HG03039 (cell line): ENCODE measurements around the gene NKD2.
"Not testable (repeated sequence)": the region's sequence is repeated elsewhere in the genome, so short reads cannot be mapped to it uniquely, and the experiment has no call there.

Source experiments
- ATAC-seq: cut with Tn5 transposase; IDR thresholded peaks from one replicate; pipeline ENCODE4 v1.9.1; 2021; ENCODE audit warnings: mild to moderate bottlenecking, moderate library complexity; ENCODE audit not compliant: unreplicated experiment

NKD2 gene, protein sequence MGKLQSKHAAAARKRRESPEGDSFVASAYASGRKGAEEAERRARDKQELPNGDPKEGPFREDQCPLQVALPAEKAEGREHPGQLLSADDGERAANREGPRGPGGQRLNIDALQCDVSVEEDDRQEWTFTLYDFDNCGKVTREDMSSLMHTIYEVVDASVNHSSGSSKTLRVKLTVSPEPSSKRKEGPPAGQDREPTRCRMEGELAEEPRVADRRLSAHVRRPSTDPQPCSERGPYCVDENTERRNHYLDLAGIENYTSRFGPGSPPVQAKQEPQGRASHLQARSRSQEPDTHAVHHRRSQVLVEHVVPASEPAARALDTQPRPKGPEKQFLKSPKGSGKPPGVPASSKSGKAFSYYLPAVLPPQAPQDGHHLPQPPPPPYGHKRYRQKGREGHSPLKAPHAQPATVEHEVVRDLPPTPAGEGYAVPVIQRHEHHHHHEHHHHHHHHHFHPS

DNA sequence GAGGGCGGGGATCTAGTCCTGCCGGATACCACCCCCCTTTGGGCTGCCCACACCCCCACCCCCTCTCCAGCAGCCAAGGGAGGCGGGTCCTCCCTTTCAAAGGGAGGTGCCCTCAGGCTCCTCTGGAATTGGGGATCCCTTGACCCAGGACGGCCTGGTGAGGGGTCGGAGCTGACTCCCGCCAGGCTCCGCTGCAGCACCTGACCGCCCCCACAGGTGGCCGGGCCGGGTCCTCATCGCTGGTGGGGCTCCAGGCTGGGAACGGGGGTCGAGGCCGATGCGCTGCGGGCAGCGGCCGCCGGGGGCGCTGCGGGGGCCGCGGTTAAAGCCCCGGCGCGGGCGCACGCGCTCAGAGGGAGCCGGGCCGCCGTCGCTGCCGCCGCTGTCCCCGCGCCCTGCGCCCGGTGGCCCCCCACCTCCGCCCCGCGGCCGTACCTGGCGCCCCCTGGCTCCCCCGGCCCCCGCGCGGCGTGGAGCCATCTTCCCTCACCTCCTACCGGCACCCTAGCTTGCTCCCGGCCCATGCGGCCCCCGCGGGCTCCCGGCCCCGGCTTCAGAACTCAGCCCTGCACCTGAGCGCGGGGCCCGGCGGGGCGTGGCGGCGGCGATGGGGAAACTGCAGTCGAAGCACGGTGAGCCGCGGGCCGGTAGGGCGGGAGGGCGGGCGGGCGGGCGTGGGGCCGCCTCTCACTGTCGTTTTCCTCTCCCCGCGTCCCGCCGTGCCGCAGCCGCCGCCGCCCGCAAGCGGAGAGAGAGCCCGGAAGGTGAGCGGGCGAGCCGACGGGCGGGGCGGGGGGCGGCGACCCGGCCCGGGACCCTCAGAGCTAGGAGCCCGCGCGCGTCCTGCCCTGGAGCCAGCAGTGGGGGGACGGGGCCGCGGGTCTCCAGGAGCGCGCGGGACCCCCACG, at the start of gene NKD2:
Gene NKD2 (plus strand): TSS at position 352 of the 908 bp plus-strand sequence. CDS start 256 bp downstream, at position 608.
- ATAC-seq: no peak

DNA sequence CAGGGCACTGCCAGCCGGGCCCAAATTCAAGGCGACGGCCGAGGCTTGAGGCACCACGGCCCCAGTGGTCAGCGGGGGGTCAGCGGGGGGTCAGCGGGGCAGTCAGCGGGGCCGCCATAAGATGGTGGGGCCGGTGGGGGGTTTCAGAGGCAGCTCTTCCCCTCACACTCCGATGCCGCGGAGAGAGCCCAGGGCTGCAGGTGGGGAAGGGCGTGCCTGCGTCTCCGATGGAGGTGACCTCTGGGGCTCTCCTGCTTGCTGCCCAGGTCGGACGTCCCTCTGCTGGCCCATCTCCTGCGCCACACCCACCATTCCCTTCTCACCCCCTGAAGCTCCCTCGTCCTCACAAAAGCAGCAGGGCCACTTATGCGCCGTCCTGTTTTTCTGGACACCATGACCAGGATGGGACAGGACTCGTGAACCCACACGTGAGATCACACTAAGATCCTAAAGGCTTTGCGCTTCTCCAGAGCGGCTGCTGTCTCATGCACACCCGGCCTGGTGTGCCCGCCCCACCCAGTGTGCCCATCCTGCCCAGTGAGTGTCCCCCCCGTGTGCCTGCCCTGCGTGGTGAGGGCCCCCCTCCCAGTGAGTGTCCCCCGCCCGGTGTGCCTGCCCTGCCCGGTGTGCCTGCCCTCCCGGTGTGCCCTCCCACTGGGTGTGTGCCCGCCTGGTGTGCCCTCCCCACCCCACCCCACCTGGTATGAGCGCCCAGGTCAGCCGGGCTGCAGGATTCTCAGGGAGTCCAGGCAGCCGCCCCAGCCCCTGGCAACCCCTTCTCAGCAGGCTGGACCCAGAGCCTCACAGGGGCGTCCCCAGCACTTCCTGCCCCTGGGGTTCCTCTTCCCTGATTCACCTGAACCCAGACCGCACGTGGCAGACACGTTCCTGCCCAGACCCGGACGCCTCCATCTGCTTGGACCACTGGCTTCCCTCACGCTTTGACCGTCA, 48.7 kb upstream of the NKD2 start:
- ATAC-seq: no peak

DNA sequence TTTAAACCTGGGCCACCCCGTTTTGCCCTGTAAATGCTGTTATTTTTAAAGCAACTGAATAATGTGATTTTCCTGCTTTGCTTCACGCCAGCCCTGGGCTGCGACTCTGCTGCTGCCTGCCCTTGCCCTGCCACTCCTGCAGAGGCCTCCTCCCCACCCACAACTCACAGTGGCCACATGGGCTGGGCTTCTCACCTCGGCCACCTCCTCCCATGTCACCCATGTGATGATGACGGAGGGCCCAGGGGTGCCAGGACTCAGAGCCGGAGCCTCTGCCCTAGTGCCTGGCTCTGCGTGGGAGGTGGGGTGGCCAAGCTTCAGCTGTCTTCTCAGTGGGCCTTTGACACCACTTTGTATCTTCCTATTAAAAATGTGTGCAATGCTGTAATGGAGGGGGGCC, 48.1 kb upstream of the NKD2 start:
- no peak for ATAC-seq

DNA sequence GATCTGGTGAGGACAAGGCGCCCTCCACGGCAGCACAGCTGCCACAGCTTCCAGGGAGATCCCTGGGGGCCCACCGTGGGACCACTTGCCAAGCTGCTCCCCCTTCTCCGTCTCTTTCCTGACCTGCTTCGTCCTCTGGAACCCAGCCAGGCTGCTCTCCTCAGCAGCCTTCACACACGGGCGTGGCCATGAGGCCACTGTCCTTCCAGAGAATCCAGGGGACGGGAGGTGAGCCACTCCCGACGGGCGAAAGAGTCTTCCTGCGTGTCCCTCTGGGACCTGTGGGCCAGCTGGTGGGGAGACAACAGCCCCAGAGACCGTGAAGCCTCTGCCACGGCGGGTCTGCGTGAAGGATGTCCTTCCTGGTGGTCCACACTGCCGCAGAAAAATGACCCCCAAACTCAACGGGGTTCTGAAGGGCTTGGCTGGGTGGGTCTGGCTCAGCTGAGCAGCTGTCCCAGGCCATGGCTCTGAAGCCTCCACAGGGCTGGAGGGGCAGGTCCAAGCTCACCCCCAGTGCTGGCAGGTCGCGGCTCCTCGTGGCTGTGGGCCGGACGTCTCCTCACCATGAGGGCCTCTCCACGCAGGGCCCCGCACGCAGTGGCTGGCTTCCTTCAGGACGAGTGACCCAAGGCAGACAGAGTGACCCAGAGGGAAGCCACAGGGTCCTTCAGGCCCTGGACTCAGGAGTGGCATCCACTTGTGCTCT, 47.4 kb upstream of the NKD2 start:
- ATAC-seq: no peak

DNA sequence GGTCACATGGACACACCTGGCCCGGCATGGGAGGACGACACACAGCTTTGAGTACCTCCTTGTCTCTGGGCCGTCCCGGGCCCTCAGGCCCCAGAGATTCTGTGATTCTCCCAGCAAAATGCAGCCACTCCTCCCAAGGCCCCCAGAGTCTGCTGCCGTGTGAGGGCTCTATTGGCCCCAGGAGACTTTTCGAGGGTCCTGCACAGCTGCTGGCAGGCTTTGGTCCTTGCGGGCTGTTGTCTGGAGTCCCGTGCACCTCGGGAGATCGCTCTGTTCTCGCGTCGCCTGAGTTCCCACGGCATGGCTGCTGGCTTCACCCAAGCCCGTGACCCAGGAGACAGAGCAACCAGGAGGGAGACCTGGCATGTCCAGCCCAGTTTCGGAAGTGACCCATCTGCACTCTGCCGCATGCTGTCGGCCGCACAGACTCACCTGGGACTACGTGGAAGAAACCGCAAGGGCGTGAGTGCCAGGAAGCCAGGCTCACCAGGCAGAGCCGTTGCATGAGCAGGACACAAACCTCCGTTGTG, 46.8 kb upstream of the NKD2 start:
- no peak for ATAC-seq

DNA sequence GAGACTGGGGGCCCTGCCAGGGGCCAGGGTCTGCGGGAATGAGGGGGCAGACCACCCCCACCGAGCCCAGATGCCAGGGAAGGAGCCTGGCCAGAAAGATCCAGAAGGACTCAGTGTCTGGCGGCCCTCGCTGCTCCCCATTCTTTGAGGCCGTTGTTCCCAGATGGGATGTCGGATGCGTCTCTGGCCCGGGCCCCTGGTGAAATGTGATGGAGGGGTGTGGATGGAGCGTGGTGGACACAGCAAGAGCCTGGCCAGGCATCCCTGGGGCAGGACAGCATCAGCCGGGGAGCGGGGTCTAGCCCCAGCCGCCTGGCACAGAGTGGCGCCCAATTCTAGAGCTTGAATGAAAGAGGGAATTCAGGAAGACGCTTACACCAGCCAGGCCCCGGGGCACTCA, 46.2 kb upstream of the NKD2 start:
- ATAC-seq: no peak

DNA sequence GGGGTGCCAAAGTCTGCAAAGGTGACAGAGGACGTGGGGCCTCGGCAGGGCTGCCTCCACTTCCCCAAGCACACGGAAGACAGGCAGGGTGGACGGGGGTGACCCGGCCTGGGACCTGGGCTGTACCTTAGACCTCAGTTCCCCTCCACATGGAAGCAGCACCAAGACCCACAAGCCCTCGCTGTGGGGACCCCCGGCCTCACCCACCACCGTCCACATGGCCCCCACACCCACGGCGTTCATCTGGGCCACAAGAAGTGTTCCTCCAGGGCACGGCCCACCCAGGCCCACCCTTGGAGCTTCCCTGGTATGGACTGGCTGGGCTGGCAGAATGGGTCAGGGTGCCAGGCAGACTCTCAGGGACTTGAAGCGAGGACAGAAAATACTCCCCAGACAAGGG, 45.8 kb upstream of the NKD2 start:
- ATAC-seq: no peak

DNA sequence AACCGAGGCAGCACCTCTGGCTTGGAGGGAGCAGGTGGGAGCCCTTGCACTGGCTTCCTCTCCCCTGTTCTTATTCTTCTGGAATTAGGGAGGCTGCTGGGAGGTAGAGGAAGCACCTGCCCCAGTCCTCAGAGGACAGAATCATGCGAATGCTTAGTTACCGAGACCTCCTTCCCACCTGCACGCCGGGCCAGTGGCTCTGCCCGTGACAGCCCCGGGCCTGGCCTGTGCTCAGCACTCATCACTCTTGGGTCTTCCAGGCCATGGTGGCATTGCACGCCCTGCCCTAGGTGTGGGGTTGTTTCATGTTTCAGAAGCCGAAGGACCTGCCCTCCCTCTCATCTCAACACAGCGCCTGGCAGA, 45.3 kb upstream of the NKD2 start:
- peak; percentile 5 for ATAC-seq

DNA sequence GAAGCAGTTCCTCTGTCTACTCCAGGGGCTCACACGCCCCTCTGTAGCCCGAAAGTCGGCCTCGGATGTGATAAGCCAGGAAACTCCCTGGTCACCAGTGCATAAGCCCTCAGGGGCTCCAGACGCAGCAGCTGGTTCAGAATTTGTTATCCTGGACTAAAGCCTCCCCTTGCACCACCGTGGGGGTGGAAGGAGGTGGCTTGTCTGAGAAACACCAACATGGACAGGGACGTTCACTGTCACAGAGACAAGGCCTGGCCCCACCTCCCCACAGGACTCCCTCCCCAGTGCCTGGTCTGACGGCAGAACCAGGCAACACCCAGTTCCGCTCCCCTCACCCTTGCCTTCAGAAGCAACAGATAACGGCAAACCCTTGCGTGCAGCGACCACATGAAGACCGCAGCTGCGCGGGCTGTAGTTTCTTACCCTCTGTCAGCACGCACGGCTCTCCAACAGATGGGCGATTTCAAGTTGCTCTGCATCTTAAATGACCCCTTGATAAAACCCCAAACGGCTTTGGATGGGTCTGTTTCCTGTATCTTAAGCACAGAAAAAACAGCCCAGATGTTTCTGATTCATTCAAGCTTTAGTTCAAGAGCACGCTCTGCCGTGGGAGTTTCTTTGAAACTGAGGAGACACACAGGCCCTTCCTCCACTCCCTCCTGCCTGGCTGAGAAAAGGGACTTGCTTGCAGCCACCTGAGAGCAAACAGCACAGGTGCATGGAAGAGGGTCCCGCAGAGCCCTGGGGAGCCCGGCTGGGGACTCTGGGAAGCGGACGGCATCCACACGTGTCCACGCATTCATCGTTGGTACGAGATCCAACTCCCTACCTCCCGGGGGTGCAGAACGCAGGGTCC, 44.7 kb upstream of the NKD2 start:
- peak; percentile 70 for ATAC-seq

DNA sequence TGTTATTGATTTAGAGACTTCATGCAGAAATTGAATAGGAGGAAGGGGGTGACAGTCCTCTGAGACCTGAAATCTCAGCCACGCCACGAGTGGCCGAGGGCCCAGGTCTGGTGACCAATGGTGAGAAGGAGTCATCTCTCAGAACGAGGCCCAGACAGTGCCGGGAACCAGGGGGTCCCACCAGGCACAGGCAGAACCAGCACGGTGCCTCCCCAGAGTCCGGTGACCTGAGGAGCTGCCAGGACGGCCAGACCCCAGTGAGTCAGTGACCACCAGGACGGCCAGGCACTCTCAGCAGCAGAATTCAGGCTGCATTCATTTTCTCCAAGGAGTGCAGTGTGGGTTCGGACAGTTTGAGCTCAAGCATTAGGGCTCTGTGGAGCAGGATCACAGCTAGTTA, 43.8 kb upstream of the NKD2 start:
- no peak for ATAC-seq

DNA sequence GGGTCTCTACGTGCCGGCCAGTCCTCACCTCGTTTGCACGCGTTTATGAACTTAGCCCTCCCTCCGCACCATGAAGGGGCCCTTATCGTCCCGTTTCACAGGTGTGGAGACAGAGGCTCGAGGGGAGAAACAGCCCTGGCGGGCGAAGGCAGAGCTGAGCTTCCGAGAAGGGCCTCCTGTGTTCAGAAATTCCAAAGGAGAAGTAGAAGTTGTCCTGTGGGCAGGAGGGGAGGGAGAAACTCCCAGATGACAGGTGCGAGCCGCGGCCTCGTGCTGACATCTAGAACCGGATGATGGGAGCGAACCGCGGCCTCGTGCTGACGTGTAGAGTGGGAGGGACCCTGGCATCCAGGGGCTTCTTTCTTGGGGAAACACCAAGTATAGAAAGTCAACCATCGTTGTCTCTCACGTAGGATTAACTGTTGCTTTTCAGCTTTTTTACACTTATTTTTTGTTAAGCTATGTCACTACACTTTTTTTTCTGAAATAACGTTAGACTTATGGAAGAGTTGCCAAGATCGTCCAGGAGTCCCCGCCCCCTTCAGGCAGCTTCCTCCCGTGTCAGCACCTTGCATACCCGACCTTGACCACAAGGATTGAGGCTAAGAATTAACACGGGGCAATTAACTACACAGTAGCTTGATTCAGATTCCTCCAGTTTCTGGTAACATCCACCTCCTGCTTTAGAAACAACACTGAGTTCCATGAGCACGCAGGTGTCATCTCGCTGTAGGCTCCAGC, 42.8 kb upstream of the NKD2 start:
- no peak for ATAC-seq

DNA sequence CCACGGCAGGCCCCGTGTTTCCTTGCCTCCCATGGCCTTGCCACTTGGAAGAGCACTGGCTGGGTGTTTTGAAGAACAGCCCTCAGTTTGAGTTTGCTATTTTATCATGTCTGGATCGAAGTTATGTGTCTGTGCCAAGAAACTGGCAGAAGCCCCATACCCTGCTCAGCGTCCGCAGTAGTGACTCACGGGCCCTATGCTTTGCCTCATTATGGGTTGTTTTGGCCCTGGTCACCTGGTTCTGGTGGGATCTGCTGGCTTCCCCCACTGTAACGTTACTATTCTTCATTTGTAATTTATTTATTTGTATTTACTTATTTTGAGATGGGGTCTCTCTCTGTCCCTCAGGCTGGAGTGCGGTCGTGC, 42.3 kb upstream of the NKD2 start:
- ATAC-seq: no peak

DNA sequence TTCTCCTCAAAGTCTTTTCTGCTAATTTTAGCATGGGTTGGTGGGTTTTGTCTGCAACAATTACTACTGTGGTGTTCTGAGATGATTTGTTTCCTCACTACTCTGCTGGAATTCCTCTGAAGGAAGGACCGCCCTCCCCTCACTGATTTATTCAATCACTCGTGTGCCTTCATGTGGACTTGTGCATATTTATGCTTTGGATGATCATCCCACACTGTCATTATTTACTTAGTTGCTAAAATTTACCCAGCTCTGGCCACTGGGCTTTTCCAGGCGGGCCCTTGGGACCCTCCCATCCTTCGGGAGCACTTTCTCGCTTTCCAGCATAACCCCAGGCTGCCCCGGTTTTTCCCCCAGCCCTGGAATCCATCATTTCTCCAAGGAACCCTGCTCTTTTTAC, 41.7 kb upstream of the NKD2 start:
- ATAC-seq: no peak

DNA sequence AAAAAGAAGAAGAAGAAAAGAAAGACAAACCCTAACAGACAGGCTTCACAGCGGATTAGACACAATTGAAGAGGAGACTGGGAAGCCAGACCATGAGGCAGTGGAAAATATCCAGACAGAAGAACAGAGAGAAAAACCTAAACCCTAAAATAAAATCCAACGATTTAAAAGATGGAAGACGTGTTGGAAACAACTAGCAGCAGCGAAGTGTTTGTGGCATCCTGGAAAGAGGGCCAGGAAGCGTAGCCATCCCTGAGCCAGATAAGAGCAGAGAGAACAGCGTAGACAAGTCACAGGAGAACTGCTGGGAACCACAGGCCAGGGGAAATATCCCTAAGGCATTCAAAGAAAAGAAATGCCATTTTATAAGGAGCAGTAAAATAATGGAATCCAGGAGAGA, 39.7 kb upstream of the NKD2 start:
- no peak for ATAC-seq

DNA sequence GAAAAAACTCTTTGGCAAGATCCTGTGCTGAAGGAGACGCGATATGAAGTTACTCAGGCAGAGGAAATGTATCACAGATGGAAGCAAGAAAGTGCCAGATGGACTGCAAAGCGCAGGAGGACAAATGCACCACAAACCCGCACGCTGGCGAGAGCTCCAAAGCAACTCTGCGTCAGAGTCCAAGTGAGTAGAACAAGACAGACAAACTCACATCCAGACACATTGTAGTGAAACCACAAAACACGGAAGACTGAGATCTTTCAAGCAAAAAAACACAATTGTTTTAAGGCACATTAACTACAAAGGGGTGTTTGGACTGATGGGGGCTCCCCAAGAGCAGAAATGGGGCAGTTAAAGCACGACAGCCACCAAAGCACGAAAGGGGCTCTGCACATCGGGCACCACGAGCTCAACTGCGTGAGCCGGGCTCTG, 39.2 kb upstream of the NKD2 start:
- ATAC-seq: no peak

DNA sequence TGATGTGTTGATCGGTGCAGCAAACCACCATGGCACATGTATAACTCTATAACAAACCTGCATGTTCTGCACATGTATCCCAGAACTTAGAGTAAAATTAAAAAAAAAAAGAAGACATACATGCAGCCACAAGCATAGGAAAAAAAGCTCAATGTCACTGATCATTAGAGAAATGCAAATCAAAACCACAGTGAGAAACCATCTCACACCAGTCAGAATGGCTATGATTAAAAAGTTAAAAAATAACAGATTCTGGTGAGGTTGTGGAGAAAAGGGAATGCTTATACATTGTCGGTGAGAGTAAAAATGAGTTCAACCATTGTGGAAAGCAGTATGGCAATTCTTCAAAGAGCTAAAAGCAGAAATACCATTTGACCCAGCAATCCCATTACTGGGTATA, 36.0 kb upstream of the NKD2 start:
- ATAC-seq: not testable (repeated sequence)

DNA sequence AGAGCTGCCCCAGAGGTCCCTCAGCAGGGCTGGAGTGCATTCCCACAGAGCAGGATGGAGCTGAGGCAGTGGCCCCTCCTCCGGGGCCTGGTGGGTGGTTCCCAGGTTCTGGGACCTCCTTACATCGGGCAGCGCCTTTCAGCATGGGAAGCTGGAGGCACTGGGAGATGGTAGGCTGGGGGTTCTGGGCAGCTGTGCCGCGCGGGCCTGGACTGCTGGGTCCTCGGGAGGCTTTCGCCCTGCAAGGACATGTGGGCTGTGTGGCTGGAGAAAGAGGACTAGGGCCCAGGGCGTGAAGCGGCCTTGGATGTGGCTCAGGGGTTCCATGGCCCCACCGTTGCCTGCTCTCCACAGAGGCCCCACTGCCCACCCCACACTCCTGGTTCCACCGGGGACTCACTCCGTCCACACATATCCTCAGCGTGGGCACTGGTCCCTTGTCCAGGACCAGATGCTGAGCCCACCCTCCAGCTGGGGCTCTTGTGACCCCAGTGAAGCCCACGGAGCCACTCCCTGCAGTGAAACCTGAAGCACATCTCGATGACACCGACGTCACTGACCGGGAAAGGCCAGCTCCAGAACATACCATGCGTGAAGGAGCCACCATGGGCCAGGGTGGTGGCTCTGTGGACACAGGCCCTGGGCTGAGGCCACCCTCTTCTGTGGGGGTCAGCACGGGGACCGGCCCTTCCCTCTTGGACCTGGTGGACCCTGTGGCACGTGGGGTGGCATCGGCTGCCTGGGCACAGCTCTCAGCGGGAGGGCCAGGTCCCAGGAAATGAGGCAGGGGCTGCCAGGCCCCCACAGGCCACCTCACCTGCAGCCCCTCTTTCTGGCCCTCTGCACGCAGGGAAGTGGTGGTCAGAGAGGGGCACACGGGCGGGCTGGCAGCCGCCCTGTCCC, 31.5 kb upstream of the NKD2 start:
- ATAC-seq: no peak
